HepG2 (cell line): ENCODE results near the gene IL1RAP. TPM values are rescaled to one million over a fixed set of nuclear protein-coding genes. Genes with fewer than 3 reads are reported as not detected.

ENCODE experiments used
- ATAC-seq: fragments of 200-7000 bp; cut with Tn5 transposase; 3 replicates; pipeline ENCODE4 v1.9.1; 2020; ENCODE audit warnings: mild to moderate bottlenecking, moderate library complexity
- BruUV-seq: library from RNA; stranded (reverse); fragments of 400-500 nt; replicated peaks from 2 replicates; lab custom pipeline; 2021; lab: Mats Ljungman, UMichigan
- CTCF ChIA-PET: fragments of 300-600 bp; formaldehyde crosslinking; extraction: SDS; loops from one replicate; lab custom pipeline; 2021; ENCODE audit warnings: low total read pairs, inconsistent platforms, low intra/inter-chr PET ratio; lab: Yijun Ruan, JAX
- POLR2A ChIA-PET: fragments of 350-600 bp; sonication (Branson Sonifier 250); formaldehyde crosslinking; loops from one replicate; lab custom pipeline; 2020; ENCODE audit warnings: antibody characterized with exemption, inconsistent platforms; lab: Yijun Ruan, JAX
- DNase-seq: peaks from one replicate; pipeline ENCODE4 v3.0.0-alpha.2; 2015; ENCODE audit warnings: low spot score
- FAIRE-seq: peaks from 3 replicates; lab custom pipeline; 2011; peaks lifted over from hg19 to GRCh38; lab: Jason Lieb, UNC
- H2AFZ ChIP-seq: one replicate; pipeline ENCODE4 v1.6.1; 2011; ENCODE audit warnings: low read length, inconsistent platforms
- H3K27ac ChIP-seq: fragments of 300-600 bp; 3 replicates; pipeline ENCODE4 v1.8.0; 2011; ENCODE audit warnings: mixed run types, mild to moderate bottlenecking, mixed read lengths, low read length, inconsistent platforms; ENCODE audit not compliant: insufficient read depth; ENCODE audit errors: extremely low read length
- H3K27me3 ChIP-seq, 2 experiments: fragments of 200-600 bp in 1 of 2; 2 replicates in 1 of 2; 3 replicates in 1 of 2; pipeline versions ENCODE4 v1.6.0 to v1.8.0; 2011; ENCODE audit warnings: low read length in 2 of 2, mild to moderate bottlenecking in 2 of 2, moderate library complexity in 2 of 2, inconsistent platforms in 1 of 2; ENCODE audit not compliant: insufficient read depth in 2 of 2, control insufficient read depth in 1 of 2
- H3K36me3 ChIP-seq, 2 experiments: fragments of 200-600 bp in 1 of 2; replicated peaks in 1 of 2; 2 replicates in 1 of 2; 3 replicates in 1 of 2; pipeline versions ENCODE4 v1.5.1 to v1.8.0; 2011; ENCODE audit warnings: low read length in 2 of 2, inconsistent platforms in 1 of 2; ENCODE audit not compliant: insufficient read depth in 2 of 2, control insufficient read depth in 1 of 2
- H3K4me1 ChIP-seq: 2 replicates; pipeline ENCODE4 v1.5.1; 2012; ENCODE audit warnings: low read length, inconsistent platforms; ENCODE audit not compliant: insufficient read depth
- H3K4me2 ChIP-seq: 2 replicates; pipeline ENCODE4 v1.6.0; 2011; ENCODE audit warnings: low read depth, low read length, inconsistent platforms
- H3K4me3 ChIP-seq, 3 experiments: fragments of 200-600 bp in 1 of 3; sonication (generic), shearing (Covaris generic) in 1 of 3; replicated peaks in 1 of 3; 2 replicates each; pipeline ENCODE4 v1.5.1; 2011 to 2016; ENCODE audit warnings: low read length in 3 of 3, inconsistent platforms in 2 of 3, low read depth in 2 of 3, mild to moderate bottlenecking in 2 of 3, control low read depth in 1 of 3, mixed read lengths in 1 of 3; ENCODE audit not compliant: insufficient read depth in 1 of 3
- H3K79me2 ChIP-seq: one replicate; pipeline ENCODE4 v1.6.1; 2011; ENCODE audit warnings: low read length, inconsistent platforms; ENCODE audit not compliant: insufficient read depth
- H3K9ac ChIP-seq: 2 replicates; pipeline ENCODE4 v1.6.0; 2011; ENCODE audit warnings: mild to moderate bottlenecking, low read depth, low read length, inconsistent platforms; ENCODE audit not compliant: insufficient read depth
- H3K9me3 ChIP-seq: 2 replicates; pipeline ENCODE4 v1.5.1; 2012; ENCODE audit warnings: mild to moderate bottlenecking, low read length
- H4K20me1 ChIP-seq: 2 replicates; pipeline ENCODE4 v1.6.0; 2011; ENCODE audit warnings: inconsistent platforms, mild to moderate bottlenecking, low read length, moderate library complexity; ENCODE audit not compliant: insufficient read depth
- BRD4 ChIP-seq: sonication (generic); formaldehyde crosslinking; IDR thresholded peaks from 2 replicates; pipeline ENCODE4 v1.4.0; 2020; ENCODE audit warnings: missing genetic modification reagents
- ELF1 ChIP-seq: sonication (generic); formaldehyde crosslinking; IDR thresholded peaks from 2 replicates; pipeline ENCODE4 v1.4.0; 2020; ENCODE audit warnings: missing genetic modification reagents
- NCOA5 ChIP-seq: sonication (generic); formaldehyde crosslinking; IDR thresholded peaks from 2 replicates; pipeline ENCODE4 v1.4.0; 2020; ENCODE audit warnings: missing genetic modification reagents
- NFRKB ChIP-seq: fragments of 450-650 bp; IDR thresholded peaks from 2 replicates; pipeline ENCODE4 v1.6.1; 2017
- NPAS2 ChIP-seq: sonication (generic); formaldehyde crosslinking; IDR thresholded peaks from 2 replicates; pipeline ENCODE4 v1.8.0; 2022; ENCODE audit warnings: mild to moderate bottlenecking, missing genetic modification reagents, borderline replicate concordance
- PREB ChIP-seq: sonication (generic); formaldehyde crosslinking; IDR thresholded peaks from 2 replicates; pipeline ENCODE4 v1.4.0; 2020; ENCODE audit warnings: missing genetic modification reagents
- RFXAP ChIP-seq: sonication (generic); formaldehyde crosslinking; IDR thresholded peaks from 2 replicates; pipeline ENCODE4 v1.4.0; 2020; ENCODE audit warnings: missing genetic modification reagents, borderline replicate concordance
- SRY ChIP-seq: sonication (generic); formaldehyde crosslinking; IDR thresholded peaks from 2 replicates; pipeline ENCODE4 v1.8.0; 2022; ENCODE audit warnings: mild to moderate bottlenecking, missing genetic modification reagents
- ZBED4 ChIP-seq: sonication (generic); formaldehyde crosslinking; IDR thresholded peaks from 2 replicates; pipeline ENCODE4 v1.4.0; 2020; ENCODE audit warnings: missing genetic modification reagents, borderline replicate concordance
- ZNF205 ChIP-seq: IDR thresholded peaks from 2 replicates; pipeline ENCODE4 v1.6.1; 2018; ENCODE audit warnings: missing biosample characterization, missing genetic modification reagents
- ZNF557 ChIP-seq: sonication (generic); formaldehyde crosslinking; IDR thresholded peaks from 2 replicates; pipeline ENCODE4 v1.4.0; 2020; ENCODE audit warnings: missing genetic modification reagents
- ZNF605 ChIP-seq: sonication (generic); formaldehyde crosslinking; IDR thresholded peaks from 2 replicates; pipeline ENCODE4 v1.8.0; 2022; ENCODE audit warnings: mild to moderate bottlenecking, missing genetic modification reagents
- ZNF672 ChIP-seq: sonication (generic); formaldehyde crosslinking; IDR thresholded peaks from 2 replicates; pipeline ENCODE4 v1.8.1; 2022; ENCODE audit warnings: missing genetic modification reagents
- ZNF703 ChIP-seq: sonication (generic); formaldehyde crosslinking; IDR thresholded peaks from 2 replicates; pipeline ENCODE4 v1.5.1; 2020; ENCODE audit warnings: missing genetic modification reagents, mild to moderate bottlenecking, moderate library complexity, borderline replicate concordance
- ZNF709 ChIP-seq: sonication (generic); formaldehyde crosslinking; IDR thresholded peaks from 2 replicates; pipeline ENCODE4 v1.5.0; 2020; ENCODE audit warnings: mild to moderate bottlenecking, missing genetic modification reagents
- ZNF782 ChIP-seq: sonication (generic); formaldehyde crosslinking; IDR thresholded peaks from 2 replicates; pipeline ENCODE4 v1.4.0; 2020; ENCODE audit warnings: missing genetic modification reagents, mild to moderate bottlenecking, borderline replicate concordance
- WGBS: methylation state at CpG from one replicate; pipeline ENCODE4 v1.1.6; 2017; ENCODE audit warnings: low lambda C conversion rate; 5-methylcytosine and 5-hydroxymethylcytosine counted together
- in situ Hi-C: cut with HindIII; loops from 2 replicates; pipeline ENCODE4 v1.10.0; 2017; ENCODE audit warnings: low pct_unique_long_range_greater_than_20kb; ENCODE audit not compliant: extremely low pct_ligation_motif_present
- intact Hi-C: fragments of 100-400 bp; cut with micrococcal nuclease; formaldehyde crosslinking; loops from one replicate; pipeline ENCODE4 v1.10.0; 2022; ENCODE audit not compliant: unreplicated experiment
- polyA plus RNA-seq, 8 experiments: library from polyadenylated mRNA; depleted of rRNA in 3 of 8; stranded (reverse) in 7 of 8; unstranded in 1 of 8; fragments of >200 nt; fragmentation: Illumina TruSeq in 4 of 8; extraction: Trizol in 4 of 8; gene quantifications; 2 replicates each; pipeline versions ENCODE4 v1.2.1 to v1.2.3, GENCODE V29; 2011 to 2016; ENCODE audit warnings: low read depth in 4 of 8, missing spikeins in 1 of 8, mixed read lengths in 1 of 8; ENCODE audit not compliant: insufficient read depth in 1 of 8
- total RNA-seq, 5 experiments: library from RNA; depleted of rRNA; stranded (reverse); fragments of >200 nt; fragmentation: Illumina TruSeq; extraction: Trizol; gene quantifications; 2 replicates each; pipeline ENCODE4 v1.2.3, GENCODE V29; 2016; ENCODE audit warnings: low read depth in 1 of 5
- TF ChIP-seq, protein P1 (sequence below): sonication (generic); formaldehyde crosslinking; IDR thresholded peaks from 2 replicates; pipeline ENCODE4 v1.5.1; 2020; ENCODE audit warnings: mild to moderate bottlenecking, missing genetic modification reagents, moderate library complexity
- TF ChIP-seq, protein P2 (sequence below): sonication (generic); formaldehyde crosslinking; IDR thresholded peaks from 2 replicates; pipeline ENCODE4 v1.5.1; 2020; ENCODE audit warnings: missing genetic modification reagents, mild to moderate bottlenecking, borderline replicate concordance

The IL1RAP gene
- total and polyA plus RNA-seq, 2 of the 13 experiments (the other 11 are each of a cell fraction or from before 2014, with no cell fraction given): 18.3 to 54.9 TPM

GRCh38 chr3:190498293-190498692, 15.6 kb upstream of the IL1RAP start:
- no peak for ATAC-seq
- no peak overlapping the region for H3K4me3 ChIP-seq
- intact Hi-C loops (no loop called here), in situ Hi-C loops (no loop called here)
- no peak overlapping the region for H3K27ac ChIP-seq
- H3K4me1 ChIP-seq: no peaks in the 10 kb centered on the region
- DNase-seq: no peak
- H3K79me2 ChIP-seq: no peaks in the 10 kb centered on the region
- H3K9ac ChIP-seq: no peak overlapping the region
- ChIA-PET CTCF (no interaction called here), POLR2A (no interaction called here)
- H4K20me1 ChIP-seq: no peaks in the 10 kb centered on the region
- no peak for FAIRE-seq
- no peak overlapping the region for H3K4me2 ChIP-seq
- H3K9me3 ChIP-seq: no peaks in the 10 kb centered on the region
- H3K27me3 ChIP-seq: no peaks in the 10 kb centered on the region
- no peaks in the 10 kb centered on the region for H3K36me3 ChIP-seq
- 21% methylated on average over 2 of the region's 2 CpGs for WGBS
- H2AFZ ChIP-seq: no peak overlapping the region
- no TSS peak for BruUV-seq
- TF ChIP-seq ZNF557 (CRISPR knock-in tag) (no peak), ZBED4 (CRISPR knock-in tag) (no peak), ZNF672 (CRISPR knock-in tag) (no peak), NCOA5 (CRISPR knock-in tag) (no peak), ZNF782 (no peak), ZNF205 (CRISPR knock-in tag) (no peak), ZNF605 (no peak), PREB (CRISPR knock-in tag) (no peak), ELF1 (CRISPR knock-in tag) (no peak), SRY (CRISPR knock-in tag) (no peak), ZNF709 (CRISPR knock-in tag) (no peak), RFXAP (no peak), ZNF703 (no peak), NPAS2 (CRISPR knock-in tag) (no peak), BRD4 (CRISPR knock-in tag) (no peak), NFRKB (no peak)
- TF ChIP-seq, protein P1, sequence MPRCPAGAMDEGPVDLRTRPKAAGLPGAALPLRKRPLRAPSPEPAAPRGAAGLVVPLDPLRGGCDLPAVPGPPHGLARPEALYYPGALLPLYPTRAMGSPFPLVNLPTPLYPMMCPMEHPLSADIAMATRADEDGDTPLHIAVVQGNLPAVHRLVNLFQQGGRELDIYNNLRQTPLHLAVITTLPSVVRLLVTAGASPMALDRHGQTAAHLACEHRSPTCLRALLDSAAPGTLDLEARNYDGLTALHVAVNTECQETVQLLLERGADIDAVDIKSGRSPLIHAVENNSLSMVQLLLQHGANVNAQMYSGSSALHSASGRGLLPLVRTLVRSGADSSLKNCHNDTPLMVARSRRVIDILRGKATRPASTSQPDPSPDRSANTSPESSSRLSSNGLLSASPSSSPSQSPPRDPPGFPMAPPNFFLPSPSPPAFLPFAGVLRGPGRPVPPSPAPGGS (CRISPR knock-in tag): no peak
- TF ChIP-seq, protein P2, sequence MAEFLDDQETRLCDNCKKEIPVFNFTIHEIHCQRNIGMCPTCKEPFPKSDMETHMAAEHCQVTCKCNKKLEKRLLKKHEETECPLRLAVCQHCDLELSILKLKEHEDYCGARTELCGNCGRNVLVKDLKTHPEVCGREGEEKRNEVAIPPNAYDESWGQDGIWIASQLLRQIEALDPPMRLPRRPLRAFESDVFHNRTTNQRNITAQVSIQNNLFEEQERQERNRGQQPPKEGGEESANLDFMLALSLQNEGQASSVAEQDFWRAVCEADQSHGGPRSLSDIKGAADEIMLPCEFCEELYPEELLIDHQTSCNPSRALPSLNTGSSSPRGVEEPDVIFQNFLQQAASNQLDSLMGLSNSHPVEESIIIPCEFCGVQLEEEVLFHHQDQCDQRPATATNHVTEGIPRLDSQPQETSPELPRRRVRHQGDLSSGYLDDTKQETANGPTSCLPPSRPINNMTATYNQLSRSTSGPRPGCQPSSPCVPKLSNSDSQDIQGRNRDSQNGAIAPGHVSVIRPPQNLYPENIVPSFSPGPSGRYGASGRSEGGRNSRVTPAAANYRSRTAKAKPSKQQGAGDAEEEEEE (CRISPR knock-in tag): no peak
